DOHH2 (cell line): Measurements from ENCODE around the gene ATXN7L1.

ENCODE experiments used
- CTCF ChIP-seq: fragments of 200-600 bp; sonication (generic); IDR thresholded peaks from one replicate; pipeline ENCODE4 v1.5.1; 2014; ENCODE audit warnings: antibody characterized with exemption, mild to moderate bottlenecking, low read depth, low read length; ENCODE audit not compliant: poor library complexity, severe bottlenecking
- EZH2phosphoT487 ChIP-seq: fragments of 200-600 bp; sonication (generic); IDR thresholded peaks from 2 replicates; pipeline ENCODE4 v1.6.1; 2017; ENCODE audit warnings: borderline replicate concordance, mild to moderate bottlenecking, antibody characterized with exemption, low read length, moderate library complexity, mixed read lengths

- TF ChIP-seq CTCF (no peak), EZH2phosphoT487 (no peak)
Measured at GRCh38 chr7:105768117-105768516, 108.3 kb downstream of the ATXN7L1 start.
